Stimulated activated CD4-positive, alpha-beta T cell treated with anti-CD3 and anti-CD28 coated beads, Interleukin-2, amount 100 ng/mL, for 24 hours (primary cell): ENCODE data around the gene VIPR2.
"Not testable (repeated sequence)": the region's sequence is repeated elsewhere in the genome, so short reads cannot be mapped to it uniquely, and the experiment has no call there.

Experiments used
- DNase-seq, 2 donors: peaks; one replicate each; pipeline ENCODE4 v3.0.0-alpha.2; 2020

The VIPR2 gene

GRCh38 chr7:159004411-159004810, 140.3 kb downstream of the VIPR2 start:
- peak; percentile 31 to 38 for DNase-seq

DNA sequence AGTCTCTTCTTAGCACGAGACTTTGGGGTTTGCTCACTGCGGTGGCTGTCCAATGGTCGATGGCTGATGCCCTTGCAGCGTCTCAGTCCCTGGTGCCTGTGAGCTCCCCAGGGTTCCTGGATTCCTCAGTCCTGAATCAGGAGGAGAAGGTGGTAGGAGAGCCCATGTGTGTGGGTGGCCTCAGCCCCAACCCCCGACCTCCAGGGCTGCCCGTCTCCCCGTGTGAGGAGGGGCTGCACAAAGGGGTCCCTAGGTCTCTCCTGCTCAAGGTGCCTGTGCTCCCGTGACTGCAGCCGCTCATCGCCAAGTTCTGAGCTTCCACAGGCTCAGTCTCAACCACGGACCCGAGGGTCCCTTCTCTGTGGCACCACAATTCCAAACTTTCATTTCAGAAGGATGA, 142.9 kb downstream of the VIPR2 start:
- no peak for DNase-seq

- no peak for DNase-seq
Measured at GRCh38 chr7:159000859-159001435, 143.7 kb downstream of the VIPR2 start.

DNA sequence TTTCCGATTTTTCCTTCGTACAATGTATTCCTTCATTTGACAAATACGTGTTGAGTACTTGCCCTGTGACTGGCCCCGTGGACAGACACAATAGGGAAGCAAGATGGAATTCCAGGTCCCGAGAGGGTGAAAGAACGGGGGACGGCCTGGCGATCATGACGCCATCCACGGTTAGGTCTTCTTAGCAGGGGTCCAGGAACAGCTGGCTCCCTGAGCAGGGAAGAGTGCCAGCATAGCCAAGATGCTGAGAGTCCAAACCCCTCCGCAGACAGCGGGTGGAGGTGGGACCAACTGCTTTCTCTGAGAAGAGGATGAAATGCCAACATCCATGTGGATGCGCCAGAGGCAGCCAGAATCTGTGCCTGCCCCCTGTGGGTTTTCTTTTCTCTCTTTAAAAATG, 144.6 kb downstream of the VIPR2 start:
- no peak for DNase-seq

DNA sequence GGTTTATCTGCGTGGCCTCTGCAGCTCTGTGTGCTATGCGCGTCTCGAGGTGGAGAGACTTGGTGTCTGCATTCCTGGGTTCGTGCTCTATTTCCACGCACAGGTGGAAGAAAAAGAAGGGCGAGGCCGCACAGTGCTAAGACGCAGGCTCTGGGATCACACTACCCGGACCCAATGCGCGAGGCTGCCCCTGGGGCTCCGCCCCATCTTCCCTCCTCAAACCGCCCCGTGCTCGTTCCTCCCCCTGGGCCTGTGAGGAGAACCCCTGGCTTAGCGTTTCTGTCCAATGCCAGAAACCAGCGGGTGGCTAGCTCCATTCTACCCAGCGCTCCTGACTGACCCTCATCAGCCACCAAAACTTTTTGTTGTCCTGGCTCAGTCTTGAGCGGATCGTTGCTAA, 145.2 kb downstream of the VIPR2 start:
- no peak for DNase-seq

- not testable (repeated sequence) for DNase-seq
Measured at GRCh38 chr7:158998261-158998660, 146.4 kb downstream of the VIPR2 start.

GRCh38 chr7:158997471-158997870, 147.2 kb downstream of the VIPR2 start:
- no peak for DNase-seq

- no peak for DNase-seq
Measured at GRCh38 chr7:158997110-158997453, 147.6 kb downstream of the VIPR2 start.

GRCh38 chr7:158996214-158997109, 148.2 kb downstream of the VIPR2 start:
- no peak for DNase-seq

DNA sequence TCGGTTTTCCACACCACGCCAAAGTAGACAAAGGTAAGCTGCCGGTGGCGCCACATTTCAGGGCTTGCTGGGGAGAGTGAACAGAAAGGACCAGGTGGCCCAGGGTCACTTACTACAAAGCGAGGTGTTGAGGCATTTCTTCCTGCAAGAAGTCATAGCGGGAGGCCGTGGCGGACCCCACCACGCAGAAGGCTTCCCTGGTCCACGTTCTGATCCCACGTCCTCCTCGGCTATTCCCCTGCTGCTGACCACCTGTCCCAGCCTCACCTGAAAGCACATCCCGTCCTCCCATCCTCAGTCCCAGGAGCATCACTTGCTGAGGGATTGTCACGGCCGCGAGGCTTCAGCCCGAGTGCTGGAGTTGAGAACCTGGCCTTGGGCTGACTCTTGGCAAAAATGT, 149.2 kb downstream of the VIPR2 start:
- DNase-seq = no peak

DNA sequence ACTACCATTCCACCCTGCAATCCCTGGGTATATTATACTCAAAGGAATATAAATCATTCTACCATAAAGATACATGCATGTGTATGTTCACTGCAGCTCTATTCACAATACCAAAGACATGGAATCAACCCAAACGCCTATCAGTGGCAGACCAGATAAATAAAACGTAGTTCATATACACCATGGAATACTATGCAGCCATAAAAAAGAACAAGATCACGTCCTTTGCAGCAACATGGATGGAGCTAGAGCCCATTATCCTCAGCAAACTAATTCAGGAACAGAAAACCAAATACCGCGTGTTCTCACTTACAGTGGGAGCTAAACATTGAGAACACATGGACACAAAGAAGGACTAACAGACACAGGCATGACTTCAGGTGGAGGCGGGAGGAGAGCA, 150.0 kb downstream of the VIPR2 start:
- DNase-seq = no peak

- no peak for DNase-seq
Measured at GRCh38 chr7:158993591-158993990, 151.1 kb downstream of the VIPR2 start.

- DNase-seq = no peak
Measured at GRCh38 chr7:158992759-158993158, 151.9 kb downstream of the VIPR2 start.

GRCh38 chr7:158991824-158992621, 152.6 kb downstream of the VIPR2 start:
- no peak for DNase-seq

DNA sequence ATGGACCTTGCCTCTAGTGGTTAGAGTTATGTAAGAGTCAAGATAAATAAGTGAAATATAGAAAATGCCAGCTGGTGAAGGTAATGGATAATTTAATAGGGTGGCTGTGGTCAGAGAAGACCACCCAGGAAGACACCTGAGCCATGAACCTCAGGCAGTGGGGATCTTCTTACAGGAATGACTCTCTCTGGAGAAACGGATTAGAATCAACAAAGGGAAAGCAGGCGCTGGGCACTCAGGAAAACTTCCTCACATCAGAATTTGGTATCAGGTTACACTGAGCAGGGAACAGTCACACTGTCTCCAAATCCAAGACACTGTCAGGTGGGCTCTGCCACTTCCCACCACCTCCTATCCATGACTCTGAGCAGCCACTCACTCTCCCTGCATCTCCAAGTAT, 155.7 kb downstream of the VIPR2 start:
- no peak for DNase-seq

DNA sequence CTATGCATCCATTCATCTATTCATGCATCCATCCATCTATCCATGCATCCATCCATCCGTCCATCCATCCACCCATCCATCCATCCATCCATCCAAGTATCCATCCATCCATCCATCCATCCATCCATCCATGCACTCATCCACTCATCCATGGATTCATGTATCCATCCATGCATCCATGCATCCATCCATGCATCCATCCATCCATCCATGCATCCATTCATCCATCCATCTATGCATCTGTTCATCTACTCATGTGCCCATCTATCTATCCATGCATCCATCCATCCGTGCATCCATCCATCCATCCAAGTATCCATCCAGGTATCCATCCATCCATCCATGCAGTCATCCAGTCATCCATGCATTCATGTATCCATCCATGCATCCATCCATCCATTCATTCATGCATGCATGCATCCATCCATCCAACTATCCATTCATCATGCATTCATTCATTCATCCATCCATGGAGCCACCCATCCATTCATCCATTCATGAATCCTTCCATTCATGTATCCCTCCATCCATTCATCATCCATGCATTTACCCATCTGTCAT, 156.3 kb downstream of the VIPR2 start:
- DNase-seq = no peak

- no peak for DNase-seq
Measured at GRCh38 chr7:158987691-158988090, 157.0 kb downstream of the VIPR2 start.

DNA sequence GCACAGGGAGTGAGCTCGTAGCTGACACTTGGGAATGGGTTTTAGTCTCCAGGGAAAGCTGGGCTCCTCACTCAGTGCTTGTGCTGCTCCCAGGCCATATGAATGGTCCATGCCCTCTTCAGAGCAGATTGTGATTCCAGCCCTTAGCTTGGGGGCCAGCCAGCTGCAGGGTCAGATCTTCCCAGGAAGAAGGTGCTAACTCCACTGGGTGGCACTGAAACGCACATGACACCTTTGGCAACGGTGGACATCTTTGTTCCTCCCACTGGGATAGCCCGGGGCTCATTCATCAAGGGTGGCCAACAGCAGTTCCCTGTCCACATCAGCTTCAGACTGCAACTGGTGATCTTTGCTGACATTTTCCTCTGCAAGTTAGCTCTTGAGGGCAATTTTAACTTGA, 159.1 kb downstream of the VIPR2 start:
- no peak for DNase-seq

DNA sequence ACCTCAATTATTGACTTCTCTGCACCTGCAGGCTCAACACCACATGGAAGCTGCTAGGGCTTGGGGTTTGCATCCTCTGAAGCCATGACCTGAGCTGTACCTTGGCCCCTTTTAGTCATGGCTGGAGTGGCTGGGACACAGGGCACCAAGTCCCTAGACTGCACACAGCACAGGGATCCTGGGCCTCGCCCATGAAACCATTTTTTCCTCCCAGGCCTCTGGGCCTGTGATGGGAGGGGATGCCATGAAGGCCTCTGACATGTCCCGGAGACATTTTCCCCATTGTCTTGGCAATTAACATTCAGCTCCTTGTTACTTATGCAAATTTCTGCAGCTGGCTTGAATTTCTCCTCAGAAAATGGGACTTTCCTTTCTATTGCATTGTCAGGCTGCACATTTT, 160.7 kb downstream of the VIPR2 start:
- DNase-seq = not testable (repeated sequence)

GRCh38 chr7:158982080-158982479, 162.6 kb downstream of the VIPR2 start:
- DNase-seq = not testable (repeated sequence)

GRCh38 chr7:158979635-158980351, 164.9 kb downstream of the VIPR2 start:
- no peak for DNase-seq

GRCh38 chr7:158979023-158979529, 165.6 kb downstream of the VIPR2 start:
- no peak for DNase-seq
